Ectodermal cell (in vitro differentiated cells): Measurements from ENCODE around the gene TNFRSF14.

Experiments used
- H3K27ac ChIP-seq: 2 replicates; pipeline ENCODE4 v1.7.0; 2013; ENCODE audit warnings: mild to moderate bottlenecking, low read depth, low read length; ENCODE audit not compliant: insufficient read depth, poor library complexity, severe bottlenecking
- H3K27me3 ChIP-seq: 2 replicates; pipeline ENCODE4 v1.7.0; 2013; ENCODE audit warnings: mild to moderate bottlenecking, low read length; ENCODE audit not compliant: insufficient read depth, control insufficient read depth, poor library complexity, severe bottlenecking
- H3K36me3 ChIP-seq: one replicate; pipeline ENCODE4 v1.7.0; 2013; ENCODE audit warnings: low read length; ENCODE audit not compliant: control insufficient read depth, insufficient read depth
- H3K4me1 ChIP-seq: one replicate; pipeline ENCODE4 v1.7.0; 2013; ENCODE audit warnings: low read length; ENCODE audit not compliant: control insufficient read depth, insufficient read depth
- H3K4me3 ChIP-seq: 2 replicates; pipeline ENCODE4 v1.7.0; 2013; ENCODE audit warnings: low read depth, low read length, control low read depth; ENCODE audit not compliant: insufficient read depth
- H3K9me3 ChIP-seq: 2 replicates; pipeline ENCODE4 v1.7.0; 2013; ENCODE audit warnings: mild to moderate bottlenecking, low read length, moderate library complexity; ENCODE audit not compliant: control insufficient read depth
- WGBS, 2 experiments: methylation state at CpG; one replicate each; pipeline ENCODE4 v1.1.7; 2013; ENCODE audit warnings: missing lambda C conversion rate in 2 of 2; 5-methylcytosine and 5-hydroxymethylcytosine counted together

TNFRSF14 gene

DNA sequence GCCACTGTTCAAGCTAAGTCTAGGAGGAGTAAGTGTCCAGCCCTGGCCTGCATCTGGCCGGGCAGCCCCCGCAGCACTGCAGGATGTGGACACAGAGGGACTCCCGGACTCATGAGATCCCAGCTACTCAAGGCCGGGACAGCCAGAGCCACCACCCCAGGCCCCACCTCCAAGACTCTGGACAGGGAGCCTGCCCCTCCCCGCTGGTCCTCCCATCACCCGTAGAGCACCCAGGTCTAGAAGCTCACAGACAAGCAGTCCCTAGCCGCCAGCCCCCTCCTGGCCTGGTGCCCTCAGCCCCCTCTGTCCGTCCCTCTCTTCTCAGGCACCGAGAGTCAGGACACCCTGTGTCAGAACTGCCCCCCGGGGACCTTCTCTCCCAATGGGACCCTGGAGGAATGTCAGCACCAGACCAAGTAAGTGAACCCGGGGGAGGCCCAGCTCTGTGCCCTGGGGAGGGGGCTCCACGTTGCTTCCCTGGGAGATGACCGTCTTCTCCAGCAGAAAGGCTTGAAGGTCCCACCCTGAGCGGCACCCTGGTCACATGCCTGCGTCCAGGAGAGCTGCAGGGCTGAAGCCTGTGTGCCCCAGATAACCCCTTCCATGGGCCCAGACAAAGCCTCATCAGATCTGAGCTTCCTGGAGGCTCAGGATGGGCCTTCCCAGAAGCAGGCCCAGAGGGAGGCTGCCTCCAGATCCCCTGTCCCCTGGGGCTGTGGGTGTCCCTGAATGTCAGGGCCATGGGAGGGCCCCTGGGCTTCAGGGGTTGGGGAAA, 4.3 kb downstream of the TNFRSF14 start:
- WGBS, 2 experiments = 92 to 93% methylated on average over 15 of the region's 15 CpGs

GRCh38 chr1:2561446-2561845, 5.3 kb downstream of the TNFRSF14 start:
- Histone ChIP-seq H3K4me1 (peaks cover 9% of the 10 kb centered on the region), H3K27me3 (no peaks in the 10 kb centered on the region)
- WGBS, 2 experiments = 92% methylated on average over 11 of the region's 11 CpGs

More for the DNA sequence above, 4.3 kb downstream of the TNFRSF14 start:
- H3K36me3 ChIP-seq = no peaks in the 10 kb centered on the region
- no peak overlapping the region for H3K27ac ChIP-seq
- no peaks in the 10 kb centered on the region for H3K9me3 ChIP-seq
- peaks cover 11% of the 10 kb centered on the region for H3K4me1 ChIP-seq
- no peak overlapping the region for H3K4me3 ChIP-seq
- H3K27me3 ChIP-seq = no peaks in the 10 kb centered on the region

DNA sequence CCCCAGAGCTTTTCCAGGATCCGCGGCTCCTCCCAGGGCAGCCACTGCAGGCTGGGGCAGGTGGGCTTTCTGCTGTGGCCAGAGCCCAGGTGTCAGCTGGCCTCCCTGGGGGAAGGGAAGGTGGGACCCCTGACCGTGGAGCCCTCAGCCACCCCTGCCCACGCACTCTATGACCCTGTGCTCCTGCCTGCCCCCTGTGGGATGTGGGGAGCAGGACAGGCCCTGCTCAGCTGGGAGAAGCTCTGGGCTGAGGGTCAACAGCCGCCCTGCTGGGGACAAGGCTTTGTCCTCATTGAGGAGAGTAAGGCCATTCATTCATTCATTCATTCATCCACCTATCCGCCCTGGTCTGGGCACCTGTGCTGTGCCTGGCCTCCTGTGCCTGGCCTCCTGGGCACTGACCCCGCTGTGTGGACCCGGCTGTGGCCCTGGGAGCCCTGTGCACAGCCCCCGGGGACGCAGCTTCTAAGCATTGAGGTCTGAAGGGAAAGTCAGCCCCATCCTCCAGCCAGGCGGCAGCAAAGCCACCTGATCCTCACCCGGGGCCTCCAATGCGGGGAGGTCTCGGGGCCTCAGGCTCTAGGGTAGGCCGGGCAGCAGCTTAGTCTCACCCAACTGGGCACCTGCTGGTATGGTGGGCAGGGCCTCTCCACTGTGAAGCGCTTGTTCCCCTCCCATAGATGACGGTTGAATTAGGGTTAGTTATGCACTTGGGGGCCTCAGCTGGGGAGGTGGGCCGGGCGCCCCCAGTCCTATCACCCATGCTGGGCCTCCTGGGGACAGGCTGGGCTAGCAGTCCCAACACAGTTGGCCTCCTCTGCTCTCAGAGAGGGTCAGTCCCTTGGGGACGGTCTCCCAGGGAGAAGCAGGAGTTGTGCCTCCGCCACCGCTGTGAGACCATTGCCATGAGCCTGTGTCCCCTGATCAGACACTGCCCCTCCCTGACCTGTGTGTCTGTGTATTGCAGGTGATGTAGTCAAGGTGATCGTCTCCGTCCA, 6.0 kb downstream of the TNFRSF14 start:
- no peak overlapping the region for H3K27ac ChIP-seq
- H3K4me3 ChIP-seq = no peak overlapping the region

More at GRCh38 chr1:2561446-2561845, 5.3 kb downstream of the TNFRSF14 start:
- Histone ChIP-seq H3K27ac (no peak overlapping the region), H3K36me3 (no peaks in the 10 kb centered on the region), H3K4me3 (no peak overlapping the region), H3K9me3 (no peaks in the 10 kb centered on the region)

DNA sequence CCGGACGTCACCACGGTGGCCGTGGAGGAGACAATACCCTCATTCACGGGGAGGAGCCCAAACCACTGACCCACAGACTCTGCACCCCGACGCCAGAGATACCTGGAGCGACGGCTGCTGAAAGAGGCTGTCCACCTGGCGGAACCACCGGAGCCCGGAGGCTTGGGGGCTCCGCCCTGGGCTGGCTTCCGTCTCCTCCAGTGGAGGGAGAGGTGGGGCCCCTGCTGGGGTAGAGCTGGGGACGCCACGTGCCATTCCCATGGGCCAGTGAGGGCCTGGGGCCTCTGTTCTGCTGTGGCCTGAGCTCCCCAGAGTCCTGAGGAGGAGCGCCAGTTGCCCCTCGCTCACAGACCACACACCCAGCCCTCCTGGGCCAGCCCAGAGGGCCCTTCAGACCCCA, 7.0 kb downstream of the TNFRSF14 start:
- WGBS, 2 experiments = 89% methylated on average over 18 of the region's 18 CpGs
- H3K27ac ChIP-seq = no peak overlapping the region
- no peaks in the 10 kb centered on the region for H3K9me3 ChIP-seq
- no peak overlapping the region for H3K4me3 ChIP-seq
- peaks cover 5% of the 10 kb centered on the region for H3K4me1 ChIP-seq
- no peaks in the 10 kb centered on the region for H3K36me3 ChIP-seq
- H3K27me3 ChIP-seq = no peaks in the 10 kb centered on the region

More for the DNA sequence above, 6.0 kb downstream of the TNFRSF14 start:
- no peaks in the 10 kb centered on the region for H3K27me3 ChIP-seq
- no peaks in the 10 kb centered on the region for H3K36me3 ChIP-seq
- H3K4me1 ChIP-seq = peaks cover 5% of the 10 kb centered on the region
- H3K9me3 ChIP-seq = no peaks in the 10 kb centered on the region
- 89 to 90% methylated on average over 22 to 24 of the region's 24 CpGs for WGBS, 2 experiments

- WGBS, 2 experiments = 89% methylated on average over 20 of the region's 20 CpGs
These were observed 8.0 kb downstream of the TNFRSF14 start for GRCh38 chr1:2564006-2564814.

GRCh38 chr1:2564815-2565374, 8.7 kb downstream of the TNFRSF14 start:
- Histone ChIP-seq H3K36me3 (no peaks in the 10 kb centered on the region), H3K27ac (no peak overlapping the region), H3K9me3 (no peaks in the 10 kb centered on the region), H3K4me1 (peaks cover 5% of the 10 kb centered on the region), H3K27me3 (no peaks in the 10 kb centered on the region), H3K4me3 (no peak overlapping the region)
- WGBS, 2 experiments = 82 to 85% methylated on average over 14 of the region's 14 CpGs

More at GRCh38 chr1:2564006-2564814, 8.0 kb downstream of the TNFRSF14 start:
- Histone ChIP-seq H3K9me3 (no peaks in the 10 kb centered on the region), H3K27ac (no peak overlapping the region), H3K4me3 (no peak overlapping the region), H3K36me3 (no peaks in the 10 kb centered on the region), H3K4me1 (peaks cover 5% of the 10 kb centered on the region), H3K27me3 (no peaks in the 10 kb centered on the region)

GRCh38 chr1:2566101-2567045, 10.2 kb downstream of the TNFRSF14 start:
- Histone ChIP-seq H3K36me3 (no peaks in the 10 kb centered on the region), H3K4me3 (no peak overlapping the region), H3K9me3 (no peaks in the 10 kb centered on the region), H3K27ac (no peak overlapping the region), H3K4me1 (peaks cover 5% of the 10 kb centered on the region), H3K27me3 (no peaks in the 10 kb centered on the region)
- 89% methylated on average over 30 to 34 of the region's 34 CpGs for WGBS, 2 experiments

- 91 to 94% methylated on average over 16 of the region's 16 CpGs for WGBS, 2 experiments
- Histone ChIP-seq H3K4me1 (peaks cover 5% of the 10 kb centered on the region), H3K9me3 (no peaks in the 10 kb centered on the region), H3K4me3 (no peak overlapping the region), H3K36me3 (no peaks in the 10 kb centered on the region), H3K27me3 (no peaks in the 10 kb centered on the region), H3K27ac (no peak overlapping the region)
These were observed 11.0 kb downstream of the TNFRSF14 start for GRCh38 chr1:2567083-2567679.
